ENCODE results near the gene CAMK2A. TPM values are rescaled to one million over a fixed set of nuclear protein-coding genes. Genes with fewer than 3 reads are reported as not detected.

The CAMK2A gene
- total and polyA plus RNA-seq, 11 donors, result 3.2 to 26.0 (median 15.2) TPM

DNA sequence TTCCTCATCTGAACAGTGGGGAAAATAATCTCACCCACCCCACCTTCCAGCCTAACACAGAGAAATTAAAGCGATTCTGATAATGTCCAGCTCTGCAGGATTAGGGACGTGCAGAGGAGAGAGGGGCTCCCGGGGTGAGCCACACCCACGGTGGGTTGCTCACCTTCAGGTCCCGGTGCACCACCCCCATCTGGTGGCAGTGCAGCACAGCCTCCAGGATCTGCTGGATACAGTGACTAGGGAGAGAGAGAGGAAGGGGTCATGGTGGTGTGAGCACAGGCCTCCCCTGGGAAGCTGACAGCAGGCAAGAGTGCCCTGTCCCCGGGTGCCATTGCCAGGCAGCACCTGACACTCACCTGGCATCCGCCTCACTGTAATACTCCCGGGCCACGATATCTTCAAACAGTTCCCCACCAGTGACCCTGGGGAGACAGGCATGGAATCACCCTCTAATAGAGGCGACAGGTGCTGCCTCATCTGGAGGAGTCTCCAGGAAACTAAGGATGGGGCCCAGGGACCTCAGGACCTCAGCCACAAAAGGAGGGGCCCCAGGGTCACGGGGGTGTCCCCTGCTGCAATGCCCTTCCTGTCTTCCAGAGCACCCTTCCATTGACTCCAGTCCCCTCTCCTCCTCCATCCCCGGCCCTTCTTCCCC, 33.0 kb downstream of the CAMK2A start:
- intact Hi-C loops (cut with DNase I), result no loop called here

DNA sequence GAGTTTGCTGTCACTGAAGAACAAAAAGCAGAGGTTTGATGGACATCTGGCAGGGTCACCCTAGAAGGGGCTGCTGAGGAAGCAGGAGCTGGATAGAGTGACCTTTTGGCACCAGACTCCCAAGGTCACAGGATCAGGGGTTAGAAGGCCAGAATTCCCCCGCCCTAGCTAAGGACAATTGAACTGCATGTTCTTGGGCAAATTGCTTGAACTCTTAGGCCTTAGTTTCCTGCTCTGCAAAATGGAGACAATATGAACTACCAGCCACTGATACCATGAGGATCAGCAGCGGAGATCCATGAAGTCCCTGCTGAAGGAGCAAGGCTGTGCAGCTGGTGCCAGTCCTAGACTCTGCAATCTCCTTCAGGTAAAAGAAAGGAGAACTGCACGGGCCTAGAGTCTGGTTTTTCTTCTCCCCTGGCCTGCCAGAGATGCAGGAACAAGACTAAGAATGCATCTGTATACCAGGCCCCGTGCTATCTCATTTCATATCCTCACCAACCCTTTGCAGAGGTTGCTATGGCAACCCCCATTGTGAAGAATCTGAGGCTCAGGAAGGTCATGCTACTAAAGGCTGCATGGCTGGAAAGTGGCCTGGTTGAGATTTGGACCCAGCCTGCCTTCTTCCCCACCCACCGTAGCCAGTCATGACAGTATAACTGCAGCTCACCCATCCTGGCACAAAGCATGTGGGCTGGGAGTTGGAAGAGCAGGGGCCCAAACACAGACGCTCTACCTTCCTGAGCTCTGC, 33.7 kb downstream of the CAMK2A start:
- no peak for TF ChIP-seq POLR2A (IDR thresholded peaks at IDR 0.05)
- TF ChIP-seq, protein P1, sequence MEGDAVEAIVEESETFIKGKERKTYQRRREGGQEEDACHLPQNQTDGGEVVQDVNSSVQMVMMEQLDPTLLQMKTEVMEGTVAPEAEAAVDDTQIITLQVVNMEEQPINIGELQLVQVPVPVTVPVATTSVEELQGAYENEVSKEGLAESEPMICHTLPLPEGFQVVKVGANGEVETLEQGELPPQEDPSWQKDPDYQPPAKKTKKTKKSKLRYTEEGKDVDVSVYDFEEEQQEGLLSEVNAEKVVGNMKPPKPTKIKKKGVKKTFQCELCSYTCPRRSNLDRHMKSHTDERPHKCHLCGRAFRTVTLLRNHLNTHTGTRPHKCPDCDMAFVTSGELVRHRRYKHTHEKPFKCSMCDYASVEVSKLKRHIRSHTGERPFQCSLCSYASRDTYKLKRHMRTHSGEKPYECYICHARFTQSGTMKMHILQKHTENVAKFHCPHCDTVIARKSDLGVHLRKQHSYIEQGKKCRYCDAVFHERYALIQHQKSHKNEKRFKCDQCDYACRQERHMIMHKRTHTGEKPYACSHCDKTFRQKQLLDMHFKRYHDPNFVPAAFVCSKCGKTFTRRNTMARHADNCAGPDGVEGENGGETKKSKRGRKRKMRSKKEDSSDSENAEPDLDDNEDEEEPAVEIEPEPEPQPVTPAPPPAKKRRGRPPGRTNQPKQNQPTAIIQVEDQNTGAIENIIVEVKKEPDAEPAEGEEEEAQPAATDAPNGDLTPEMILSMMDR (IDR thresholded peaks at IDR 0.05), result no peak
- no peak overlapping the region for H3K27ac ChIP-seq

More for the DNA sequence above, 33.0 kb downstream of the CAMK2A start:
- Histone ChIP-seq H3K36me3 (no peaks in the 10 kb centered on the region), H3K27me3 (no peaks in the 10 kb centered on the region), H3K27ac (no peak overlapping the region), H3K4me3 (no peak overlapping the region), H3K9me3 (no peaks in the 10 kb centered on the region), H3K4me1 (peaks cover 0 to 10% (median 0%) of the 10 kb centered on the region in 12 donors)
- TF ChIP-seq, protein P1 (IDR thresholded peaks at IDR 0.05), result peak in 4 of 12 donors; percentile 6 to 26 (median 16)
- TF ChIP-seq POLR2A (IDR thresholded peaks at IDR 0.05), result no peak
- WGBS, 4 donors, result 75 to 80% (median 76%) methylated on average over 10 to 12 of the region's 12 CpGs
- ATAC-seq, result peak in 1 of 4 donors; percentile 14
- no peak for DNase-seq

DNA sequence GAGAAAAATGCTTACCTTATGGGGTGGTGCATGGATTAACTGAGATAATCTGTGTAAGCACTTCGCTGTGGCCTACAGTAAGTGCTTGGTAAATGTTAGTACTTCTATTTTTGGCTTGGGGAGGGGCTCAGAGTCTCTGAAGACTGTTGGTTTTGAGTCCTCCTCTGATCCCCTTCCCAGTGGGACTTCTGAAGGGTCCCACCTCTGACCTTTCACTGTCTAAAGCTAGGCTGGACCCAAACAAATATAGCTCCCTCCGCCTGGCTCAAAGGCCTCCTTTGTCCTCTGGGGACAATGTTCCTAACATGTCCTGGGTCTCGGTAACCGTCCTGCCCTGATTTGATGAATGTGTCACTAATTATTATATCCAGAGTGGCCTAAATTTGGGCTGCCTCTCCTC, 34.8 kb downstream of the CAMK2A start:
- TF ChIP-seq POLR2A (IDR thresholded peaks at IDR 0.05), result no peak
- TF ChIP-seq, protein P1 (IDR thresholded peaks at IDR 0.05), result no peak
- peak in 2 of 5 donors; percentile 33 to 47 for DNase-seq
- Histone ChIP-seq H3K4me1 (peaks cover 0 to 10% (median 0%) of the 10 kb centered on the region in 12 donors), H3K27me3 (no peaks in the 10 kb centered on the region), H3K27ac (no peak overlapping the region), H3K4me3 (no peak overlapping the region), H3K9me3 (no peaks in the 10 kb centered on the region), H3K36me3 (no peaks in the 10 kb centered on the region)
- WGBS, 4 donors, result 74 to 88% (median 77%) methylated on average over 4 of the region's 4 CpGs
- intact Hi-C loops (cut with DNase I), result no loop called here
- ATAC-seq, result peak in 2 of 4 donors; percentile 18 to 52

More for the DNA sequence above, 33.7 kb downstream of the CAMK2A start:
- 69 to 79% (median 76%) methylated on average over 6 of the region's 6 CpGs for WGBS, 4 donors
- H3K27me3 ChIP-seq, result no peaks in the 10 kb centered on the region
- no peaks in the 10 kb centered on the region for H3K9me3 ChIP-seq
- intact Hi-C loops (cut with DNase I), result no loop called here
- H3K4me3 ChIP-seq, result no peak overlapping the region
- DNase-seq (no peak), ATAC-seq (peak in 1 of 4 donors; percentile 6)
- peaks cover 0 to 10% (median 0%) of the 10 kb centered on the region in 12 donors for H3K4me1 ChIP-seq
- H3K36me3 ChIP-seq, result no peaks in the 10 kb centered on the region

DNA sequence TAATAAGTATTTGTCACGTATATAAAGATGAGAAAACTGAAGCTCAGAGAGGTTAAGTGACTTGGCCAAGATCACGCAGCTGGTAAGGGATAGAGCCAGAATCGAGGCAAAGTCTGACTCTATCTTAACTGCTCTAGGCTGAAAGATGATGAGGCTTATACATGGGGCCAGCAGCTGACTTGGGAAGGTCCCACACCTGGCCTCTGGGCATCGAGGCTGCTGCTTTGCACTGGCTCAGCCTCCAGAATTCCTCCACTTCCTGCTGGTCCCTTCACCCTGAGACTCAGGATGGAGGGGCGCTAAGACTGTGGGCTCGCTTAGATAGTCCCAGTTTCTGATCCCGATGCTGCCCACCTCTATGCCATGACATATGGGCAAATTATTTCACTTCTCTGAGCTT, 35.2 kb downstream of the CAMK2A start:
- Histone ChIP-seq H3K9me3 (no peaks in the 10 kb centered on the region), H3K27ac (no peak overlapping the region), H3K4me1 (peaks cover 0 to 10% (median 0%) of the 10 kb centered on the region in 12 donors), H3K36me3 (no peaks in the 10 kb centered on the region), H3K4me3 (no peak overlapping the region), H3K27me3 (no peaks in the 10 kb centered on the region)
- no peak for TF ChIP-seq POLR2A (IDR thresholded peaks at IDR 0.05)
- TF ChIP-seq, protein P1 (IDR thresholded peaks at IDR 0.05), result no peak
- 73 to 83% (median 79%) methylated on average over 7 of the region's 7 CpGs for WGBS, 4 donors
- no peak for DNase-seq
- no peak for ATAC-seq
- intact Hi-C loops (cut with DNase I), result no loop called here
